ENCODE results near the gene GKN1.

GKN1 gene

GRCh38 chr2:68969736-68970490 is 4.5 kb upstream of the GKN1 start:
- in situ Hi-C loops (cut with MboI; ENCODE audit: low pct_unique_long_range_greater_than_20kb, low sequenced_read_pairs, unreplicated experiment) = no loop called here
- TF ChIP-seq, protein P1, sequence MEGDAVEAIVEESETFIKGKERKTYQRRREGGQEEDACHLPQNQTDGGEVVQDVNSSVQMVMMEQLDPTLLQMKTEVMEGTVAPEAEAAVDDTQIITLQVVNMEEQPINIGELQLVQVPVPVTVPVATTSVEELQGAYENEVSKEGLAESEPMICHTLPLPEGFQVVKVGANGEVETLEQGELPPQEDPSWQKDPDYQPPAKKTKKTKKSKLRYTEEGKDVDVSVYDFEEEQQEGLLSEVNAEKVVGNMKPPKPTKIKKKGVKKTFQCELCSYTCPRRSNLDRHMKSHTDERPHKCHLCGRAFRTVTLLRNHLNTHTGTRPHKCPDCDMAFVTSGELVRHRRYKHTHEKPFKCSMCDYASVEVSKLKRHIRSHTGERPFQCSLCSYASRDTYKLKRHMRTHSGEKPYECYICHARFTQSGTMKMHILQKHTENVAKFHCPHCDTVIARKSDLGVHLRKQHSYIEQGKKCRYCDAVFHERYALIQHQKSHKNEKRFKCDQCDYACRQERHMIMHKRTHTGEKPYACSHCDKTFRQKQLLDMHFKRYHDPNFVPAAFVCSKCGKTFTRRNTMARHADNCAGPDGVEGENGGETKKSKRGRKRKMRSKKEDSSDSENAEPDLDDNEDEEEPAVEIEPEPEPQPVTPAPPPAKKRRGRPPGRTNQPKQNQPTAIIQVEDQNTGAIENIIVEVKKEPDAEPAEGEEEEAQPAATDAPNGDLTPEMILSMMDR (IDR thresholded peaks at IDR 0.05; ENCODE audit: extremely low read depth, insufficient read depth, missing control alignments) = no peak
- no peak for DNase-seq (ENCODE audit: low spot score)

GRCh38 chr2:68970566-68971265 is 3.7 kb upstream of the GKN1 start:
- in situ Hi-C loops (cut with MboI; ENCODE audit: low pct_unique_long_range_greater_than_20kb, low sequenced_read_pairs, unreplicated experiment) = no loop called here
- TF ChIP-seq, protein P1 (IDR thresholded peaks at IDR 0.05; ENCODE audit: extremely low read depth, insufficient read depth, missing control alignments) = no peak
- DNase-seq (ENCODE audit: low spot score) = no peak

- no peak for DNase-seq (ENCODE audit: low spot score)
- in situ Hi-C loops (cut with MboI; ENCODE audit: low pct_unique_long_range_greater_than_20kb, low sequenced_read_pairs, unreplicated experiment) = no loop called here
- TF ChIP-seq, protein P1 (IDR thresholded peaks at IDR 0.05; ENCODE audit: extremely low read depth, insufficient read depth, missing control alignments) = no peak
These were observed 2.7 kb upstream of the GKN1 start for GRCh38 chr2:68971591-68972231.

DNA sequence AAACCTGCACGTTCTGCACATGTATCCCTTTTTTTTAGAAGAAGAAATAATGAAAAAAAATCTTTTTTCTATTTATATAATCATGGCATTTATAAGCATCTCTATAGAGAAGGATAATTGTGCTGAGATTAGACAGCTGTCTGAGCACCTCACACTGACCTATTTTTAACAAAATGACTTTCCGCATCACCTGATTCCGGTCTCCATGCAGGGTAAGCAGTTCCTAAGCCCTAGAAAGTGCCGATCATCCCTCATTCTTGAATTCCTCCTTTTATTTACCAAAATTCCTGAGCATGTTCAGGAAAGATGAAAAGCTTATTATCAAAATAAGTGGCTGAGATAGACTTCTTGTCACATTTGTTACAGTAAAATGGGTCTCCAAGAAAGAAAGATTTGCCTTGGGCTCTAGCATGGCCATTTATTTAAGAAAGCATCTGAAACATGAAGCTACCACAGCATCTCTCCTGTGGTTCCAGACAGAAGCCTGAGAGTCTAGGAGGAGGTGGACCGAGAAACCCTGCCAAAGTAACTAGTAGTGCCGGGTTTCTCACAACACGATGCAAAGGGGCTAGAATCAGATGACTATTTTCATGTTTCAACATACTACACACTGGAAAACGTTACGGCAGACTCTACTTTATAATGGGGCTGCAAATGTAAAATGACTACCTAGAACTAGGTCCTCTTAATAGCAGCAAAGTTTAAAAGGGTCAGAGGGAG is 670 bp downstream of the GKN1 start:
- no peak for DNase-seq (ENCODE audit: low spot score)
- in situ Hi-C loops (cut with MboI; ENCODE audit: low pct_unique_long_range_greater_than_20kb, low sequenced_read_pairs, unreplicated experiment) = no loop called here
- TF ChIP-seq, protein P1 (IDR thresholded peaks at IDR 0.05; ENCODE audit: extremely low read depth, insufficient read depth, missing control alignments) = no peak

DNA sequence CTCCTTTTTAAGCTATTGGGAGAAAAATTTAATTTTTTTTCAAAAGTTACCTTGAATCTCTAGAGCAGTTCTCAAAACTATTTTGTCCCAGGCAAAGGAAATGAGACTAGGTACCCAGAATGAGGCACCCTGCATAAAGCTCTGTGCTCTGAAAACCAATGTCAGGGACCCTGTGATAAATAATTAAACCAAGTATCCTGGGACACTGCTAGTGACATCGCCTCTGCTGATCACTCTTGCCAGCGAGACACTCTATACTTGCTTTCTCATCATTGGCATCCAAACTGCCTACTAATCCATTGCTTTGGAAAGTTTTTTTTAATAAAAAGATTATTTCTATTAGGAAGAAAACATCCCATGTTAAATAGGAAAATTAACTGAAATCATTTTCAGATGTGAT is 1.4 kb downstream of the GKN1 start:
- in situ Hi-C loops (cut with MboI; ENCODE audit: low pct_unique_long_range_greater_than_20kb, low sequenced_read_pairs, unreplicated experiment) = no loop called here
- TF ChIP-seq, protein P1 (IDR thresholded peaks at IDR 0.05; ENCODE audit: extremely low read depth, insufficient read depth, missing control alignments) = no peak
- DNase-seq (ENCODE audit: low spot score) = no peak

DNA sequence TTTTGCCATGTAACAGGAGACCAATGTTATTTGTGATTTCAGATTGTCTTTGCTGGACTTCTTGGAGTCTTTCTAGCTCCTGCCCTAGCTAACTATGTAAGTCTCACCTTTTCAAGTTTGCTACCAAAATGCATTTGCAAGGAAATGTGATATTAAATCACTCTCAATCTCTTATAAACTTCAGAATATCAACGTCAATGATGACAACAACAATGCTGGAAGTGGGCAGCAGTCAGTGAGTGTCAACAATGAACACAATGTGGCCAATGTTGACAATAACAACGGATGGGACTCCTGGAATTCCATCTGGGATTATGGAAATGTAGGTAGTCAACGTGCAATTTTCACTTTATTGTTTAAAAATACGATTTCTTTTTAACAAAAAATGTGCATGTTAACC is 3.0 kb downstream of the GKN1 start:
- DNase-seq (ENCODE audit: low spot score) = no peak
- TF ChIP-seq, protein P1 (IDR thresholded peaks at IDR 0.05; ENCODE audit: extremely low read depth, insufficient read depth, missing control alignments) = no peak
- in situ Hi-C loops (cut with MboI; ENCODE audit: low pct_unique_long_range_greater_than_20kb, low sequenced_read_pairs, unreplicated experiment) = no loop called here
